Adipose tissue (tissue), 3 donors: Measurements from ENCODE around the gene TCEA2. TPM values are rescaled to one million over a fixed set of nuclear protein-coding genes. Genes with fewer than 3 reads are reported as not detected.
"Not testable (repeated sequence)": the region's sequence is repeated elsewhere in the genome, so short reads cannot be mapped to it uniquely, and the experiment has no call there.

ENCODE experiments used
- H3K27ac ChIP-seq: one replicate; pipeline ENCODE4 v1.5.1; 2013; ENCODE audit warnings: low read depth, low read length
- WGBS, 3 donors: extraction: QIAGEN DNeasy Blood & Tissue Kit; methylation state at CpG; one replicate each; pipeline ENCODE4 v1.1.7; 2013; 5-methylcytosine and 5-hydroxymethylcytosine counted together
- polyA plus RNA-seq, 3 donors: library from polyadenylated mRNA; stranded (reverse); fragments of 200-250 nt; gene quantifications; one replicate each; pipeline ENCODE4 v1.2.3, GENCODE V29; 2013
- donor health status: healthy with polysubstance abuse.
- donor health status: Bipolar disorder and iron deficiency.
- donor health status: healthy.

The TCEA2 gene
- polyA plus RNA-seq, 3 donors = 17.2 to 48.5 (median 35.4) TPM

- H3K27ac ChIP-seq = no peak overlapping the region
- 69 to 72% (median 72%) methylated on average over 16 of the region's 16 CpGs for WGBS, 3 donors
Measured at GRCh38 chr20:64109831-64110391, 46.9 kb downstream of the TCEA2 start.

GRCh38 chr20:64110411-64111068 lies 47.5 kb downstream of the TCEA2 start:
- H3K27ac ChIP-seq = no peak overlapping the region
- WGBS, 3 donors = 88 to 91% (median 91%) methylated on average over 10 of the region's 10 CpGs

- 54 to 80% (median 58%) methylated on average over 19 of the region's 19 CpGs for WGBS, 3 donors
Measured at GRCh38 chr20:64111841-64112641, 49.0 kb downstream of the TCEA2 start.

GRCh38 chr20:64112691-64113443 lies 49.9 kb downstream of the TCEA2 start:
- 76 to 84% (median 80%) methylated on average over 18 of the region's 18 CpGs for WGBS, 3 donors
- H3K27ac ChIP-seq = no peak overlapping the region

More at GRCh38 chr20:64111841-64112641, 49.0 kb downstream of the TCEA2 start:
- H3K27ac ChIP-seq = no peak overlapping the region

GRCh38 chr20:64113444-64113775 lies 50.4 kb downstream of the TCEA2 start:
- no peak overlapping the region for H3K27ac ChIP-seq
- 47 to 75% (median 66%) methylated on average over 6 of the region's 6 CpGs for WGBS, 3 donors

GRCh38 chr20:64113796-64114355 lies 50.9 kb downstream of the TCEA2 start:
- H3K27ac ChIP-seq = no peak overlapping the region
- 74 to 83% (median 80%) methylated on average over 13 of the region's 13 CpGs for WGBS, 3 donors

GRCh38 chr20:64114356-64114971 lies 51.5 kb downstream of the TCEA2 start:
- 74 to 82% (median 78%) methylated on average over 14 of the region's 14 CpGs for WGBS, 3 donors
- H3K27ac ChIP-seq = no peak overlapping the region

- 67 to 83% (median 76%) methylated on average over 14 of the region's 14 CpGs for WGBS, 3 donors
- H3K27ac ChIP-seq = no peak overlapping the region
Measured at GRCh38 chr20:64115171-64115911, 52.3 kb downstream of the TCEA2 start.

- WGBS, 3 donors = 77 to 86% (median 84%) methylated on average over 21 of the region's 21 CpGs
- no peak overlapping the region for H3K27ac ChIP-seq
Measured at GRCh38 chr20:64116016-64116415, 53.0 kb downstream of the TCEA2 start.

GRCh38 chr20:64116541-64117431 lies 53.8 kb downstream of the TCEA2 start:
- no peak overlapping the region for H3K27ac ChIP-seq
- WGBS, 3 donors = 75 to 88% (median 88%) methylated on average over 15 to 17 of the region's 17 CpGs

- 67 to 96% (median 68%) methylated on average over 4 to 6 of the region's 6 CpGs for WGBS, 3 donors
- not testable (repeated sequence) for H3K27ac ChIP-seq
Measured at GRCh38 chr20:64117432-64117777, 54.4 kb downstream of the TCEA2 start.

GRCh38 chr20:64119301-64119680 lies 56.3 kb downstream of the TCEA2 start:
- WGBS, 3 donors = 78 to 88% (median 79%) methylated on average over 8 of the region's 8 CpGs
- H3K27ac ChIP-seq = no peak overlapping the region

- WGBS, 3 donors = 57 to 61% (median 59%) methylated on average over 13 to 14 of the region's 14 CpGs
- H3K27ac ChIP-seq = no peak overlapping the region
Measured at GRCh38 chr20:64119681-64120341, 56.8 kb downstream of the TCEA2 start.

GRCh38 chr20:64121586-64121985 lies 58.6 kb downstream of the TCEA2 start:
- H3K27ac ChIP-seq = no peak overlapping the region
- WGBS, 3 donors = 80 to 84% (median 82%) methylated on average over 12 of the region's 12 CpGs
